NCI-H2196 (cell line): ENCODE results near the gene CD93.

Experiments used
- DNase-seq: peaks from one replicate; lab custom pipeline; 2025; ENCODE audit not compliant: unreplicated experiment; lab: John Stamatoyannopoulos, UW

CD93 gene

DNA sequence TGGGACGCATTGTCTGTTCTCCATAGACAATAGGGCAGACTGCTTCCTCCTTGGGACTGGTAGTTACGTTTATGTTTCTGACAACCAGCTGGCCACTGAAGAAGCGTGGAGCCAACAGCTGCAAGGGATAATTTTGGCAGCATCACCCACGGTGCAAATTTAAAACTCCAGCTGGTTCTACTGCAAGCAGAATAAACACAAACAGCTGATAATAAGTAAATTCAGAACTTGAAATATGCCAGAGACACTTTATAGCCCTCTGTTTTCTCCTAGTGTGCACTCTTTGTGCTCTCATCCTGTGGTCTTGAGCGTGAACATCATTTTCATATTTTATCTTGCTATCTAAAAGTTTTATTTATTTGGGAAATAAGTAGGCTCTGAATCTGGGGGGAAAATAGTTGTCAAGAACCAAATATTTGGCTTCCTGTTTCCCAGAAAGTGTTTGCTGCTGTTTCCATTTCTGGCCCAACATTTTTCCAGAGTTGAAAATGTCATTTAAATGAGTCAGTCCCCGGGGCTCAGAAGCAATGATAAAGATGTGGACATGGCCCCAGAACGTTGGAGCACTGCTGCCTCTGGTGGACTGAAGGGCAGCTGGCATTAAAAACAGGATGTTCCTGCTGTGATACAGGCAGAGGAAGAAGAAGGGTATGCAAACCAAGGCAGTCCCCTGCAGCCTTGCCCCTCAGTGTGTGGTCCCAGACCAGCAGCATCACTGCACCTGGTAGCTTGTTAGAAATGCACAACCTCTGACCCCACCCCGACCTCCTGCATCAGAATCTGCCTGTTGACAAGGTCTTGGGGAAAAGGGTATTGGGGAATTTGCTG is 24.2 kb downstream of the CD93 start:
- peak; percentile 8 for DNase-seq

DNA sequence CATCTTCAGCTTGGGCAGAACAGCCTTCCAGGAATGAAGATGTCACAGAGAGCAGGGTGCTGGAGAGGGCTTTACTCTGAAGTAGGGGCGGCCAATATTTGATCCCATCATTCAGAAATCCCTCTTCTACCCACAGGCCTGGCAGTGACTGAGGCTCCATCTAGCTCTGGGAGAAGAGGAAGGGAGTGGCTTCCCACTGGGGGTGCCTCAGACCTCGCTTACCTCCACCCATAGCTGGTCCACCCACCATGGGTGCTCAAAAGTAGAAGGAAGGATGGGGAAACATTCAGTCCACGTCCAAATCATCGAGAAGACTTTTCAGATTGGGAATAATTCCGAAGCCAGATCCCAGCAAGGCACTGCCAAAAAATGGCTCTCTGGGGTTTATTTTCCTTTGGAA is 24.9 kb downstream of the CD93 start:
- DNase-seq = no peak

DNA sequence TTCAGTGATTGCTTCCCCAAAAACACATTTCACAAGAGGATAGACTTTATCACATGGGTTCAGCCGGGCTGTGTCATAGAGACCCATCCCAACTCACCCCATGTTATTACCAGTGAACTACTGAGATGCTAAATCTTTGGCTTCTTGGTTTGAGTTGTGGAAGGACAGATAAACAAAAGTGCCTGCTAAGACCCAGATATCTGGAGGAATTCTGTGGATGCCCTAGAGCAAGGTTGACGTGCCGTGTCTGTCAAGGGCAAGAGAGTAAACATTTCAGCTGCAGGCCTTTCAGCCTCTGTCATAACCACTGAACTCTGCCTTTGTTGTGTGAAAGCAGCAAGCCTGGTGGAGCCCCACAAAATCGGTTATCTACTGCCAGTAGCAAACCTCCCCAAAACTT is 25.5 kb downstream of the CD93 start:
- no peak for DNase-seq

DNA sequence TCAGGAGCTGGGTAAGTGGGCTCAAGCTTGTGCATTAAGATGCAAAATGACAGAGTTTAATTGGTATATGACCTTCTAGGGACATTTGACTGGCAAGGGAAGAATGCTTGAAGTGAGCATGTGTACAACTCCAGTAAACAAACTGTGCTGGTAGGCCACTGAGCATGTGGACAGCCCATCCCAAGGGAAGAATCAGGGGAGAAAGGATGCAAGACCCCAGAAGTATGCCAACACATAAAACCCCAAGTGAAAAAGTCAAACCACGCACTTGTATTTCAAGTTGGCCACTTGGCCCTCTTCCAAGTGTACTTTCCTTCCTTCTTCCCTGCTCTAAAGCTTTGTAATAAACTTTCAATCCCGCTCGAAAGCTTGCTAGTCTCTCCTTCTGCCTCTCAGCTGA is 26.3 kb downstream of the CD93 start:
- no peak for DNase-seq

DNA sequence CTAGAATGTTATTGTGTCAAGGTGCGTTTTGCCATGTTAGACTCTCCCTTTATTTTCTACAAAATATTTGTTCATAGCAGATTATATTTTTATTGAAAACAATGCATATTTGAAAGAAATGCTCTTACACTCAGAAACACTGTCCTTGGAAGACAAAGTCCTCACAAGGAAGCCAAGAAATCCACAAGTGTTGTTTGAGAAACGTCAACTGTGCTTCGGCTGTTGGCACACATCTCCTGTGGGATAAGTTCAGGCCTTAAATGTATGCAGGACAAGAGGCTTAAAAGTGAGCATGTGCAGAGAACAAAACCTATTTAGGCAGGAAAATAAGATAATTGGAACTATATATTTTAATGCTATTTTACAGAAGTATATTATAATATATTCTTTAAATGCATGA is 27.1 kb downstream of the CD93 start:
- DNase-seq = no peak

DNA sequence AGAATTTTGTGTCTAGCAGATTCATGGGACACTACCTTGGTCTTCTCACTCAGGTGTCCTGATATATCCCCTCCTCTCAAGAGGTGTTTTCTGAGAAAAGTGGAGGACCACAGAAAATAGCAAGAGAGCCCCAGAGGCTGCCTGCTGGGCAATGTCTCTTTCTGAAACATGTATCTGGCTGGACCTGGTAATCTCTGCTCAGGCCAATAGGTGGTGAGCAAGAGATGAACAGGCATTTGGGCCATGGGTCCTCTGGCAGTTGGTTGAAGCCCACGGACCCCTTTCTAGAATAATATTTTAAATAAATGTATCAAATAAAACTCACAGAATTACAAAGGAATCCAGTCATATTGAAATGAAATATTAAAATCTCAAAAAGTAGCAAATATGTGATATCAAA is 27.9 kb downstream of the CD93 start:
- DNase-seq = no peak

DNA sequence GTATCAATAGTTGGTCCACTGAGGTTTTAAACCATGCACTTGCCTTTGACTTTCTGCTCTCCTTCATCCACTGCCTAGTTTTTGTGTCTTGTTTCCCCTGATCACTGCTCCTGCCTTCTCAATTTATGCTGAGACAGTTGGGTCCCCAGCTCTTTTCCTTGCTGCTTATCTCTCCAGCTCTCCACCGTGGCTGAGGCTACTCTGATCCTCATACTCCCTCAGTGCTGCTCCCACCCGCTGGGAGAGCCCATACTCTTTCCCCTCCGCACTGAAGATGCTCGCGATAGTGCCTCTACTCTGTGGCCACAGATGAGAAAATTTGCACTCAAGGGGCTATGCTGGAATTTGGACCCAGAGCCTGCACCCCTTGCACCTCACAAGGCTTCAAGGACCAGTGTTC is 33.2 kb downstream of the CD93 start:
- no peak for DNase-seq

DNA sequence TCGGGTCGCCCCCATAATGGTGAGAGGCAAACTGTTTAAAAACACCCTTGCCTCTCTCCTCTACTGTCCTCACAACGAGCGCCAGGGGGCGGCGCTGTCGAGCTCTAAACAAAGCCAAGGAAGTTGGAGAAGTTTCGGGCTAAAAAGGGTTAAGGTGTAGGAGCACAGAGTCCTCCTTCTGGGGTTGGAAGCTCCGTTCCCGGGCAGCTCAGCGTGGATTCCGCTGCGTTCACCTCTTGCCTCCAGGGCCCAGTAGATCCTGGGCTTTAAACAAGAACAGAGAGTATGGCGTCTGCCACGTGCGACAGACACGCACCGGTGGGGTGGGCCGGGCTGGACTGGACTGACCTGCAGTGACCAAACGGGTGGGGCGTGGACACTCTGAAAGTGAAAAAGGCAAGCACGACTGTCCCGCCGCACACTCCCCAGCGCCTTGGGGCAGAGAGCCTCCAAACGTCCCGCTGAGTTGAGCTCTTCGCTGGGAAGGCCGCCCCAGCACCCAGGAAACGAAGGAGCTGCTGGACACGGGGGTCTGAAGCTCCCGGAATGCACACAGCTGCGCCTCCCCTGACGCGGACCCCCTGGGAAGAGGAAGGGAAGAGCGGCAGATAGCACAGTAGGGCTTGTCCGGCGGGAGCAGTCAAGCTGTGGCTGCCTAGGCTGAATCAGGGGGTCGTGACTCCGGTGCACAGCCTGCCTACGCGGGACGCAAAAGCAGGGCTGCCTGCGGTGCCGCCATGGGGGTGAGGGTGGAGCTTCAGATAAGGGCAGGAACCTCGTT is 35.1 kb downstream of the CD93 start:
- peak; percentile 28 for DNase-seq

DNA sequence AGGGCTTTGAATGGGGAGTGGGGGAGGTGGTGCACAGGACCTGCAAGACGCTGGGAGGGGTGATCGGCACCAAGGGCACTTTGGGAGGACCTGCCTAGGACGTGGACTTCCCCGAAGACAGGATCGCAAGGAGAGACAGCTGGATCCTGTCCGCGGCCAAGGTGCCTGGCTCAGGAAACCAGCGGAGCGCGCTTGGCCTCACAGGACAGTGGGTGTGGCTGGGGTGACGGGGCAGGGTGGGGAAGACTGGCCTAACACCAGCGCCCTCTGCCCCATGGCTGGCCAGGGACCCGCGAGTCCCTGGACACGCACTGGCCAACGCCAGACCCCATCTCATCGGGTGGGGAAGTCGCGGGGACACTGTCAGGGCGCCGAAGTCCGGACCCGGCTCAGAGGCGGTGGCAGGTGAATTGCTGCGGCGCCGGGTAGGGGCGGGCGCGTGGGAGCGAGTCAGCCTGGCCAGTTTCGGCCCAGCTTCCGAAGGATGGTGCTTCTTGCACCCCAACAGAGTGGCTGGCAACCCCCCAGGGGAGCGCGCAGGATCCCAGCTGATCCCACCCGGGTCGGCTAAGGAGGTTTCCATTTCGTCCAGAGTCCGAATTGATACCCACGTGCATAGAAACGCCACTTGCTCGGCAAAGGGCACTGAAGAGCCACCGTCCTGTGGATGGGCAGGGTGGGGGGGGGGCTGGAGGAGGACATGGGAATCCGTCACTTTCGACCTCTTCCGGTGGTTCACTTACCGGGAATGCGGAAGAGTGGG is 35.9 kb downstream of the CD93 start:
- no peak for DNase-seq

DNA sequence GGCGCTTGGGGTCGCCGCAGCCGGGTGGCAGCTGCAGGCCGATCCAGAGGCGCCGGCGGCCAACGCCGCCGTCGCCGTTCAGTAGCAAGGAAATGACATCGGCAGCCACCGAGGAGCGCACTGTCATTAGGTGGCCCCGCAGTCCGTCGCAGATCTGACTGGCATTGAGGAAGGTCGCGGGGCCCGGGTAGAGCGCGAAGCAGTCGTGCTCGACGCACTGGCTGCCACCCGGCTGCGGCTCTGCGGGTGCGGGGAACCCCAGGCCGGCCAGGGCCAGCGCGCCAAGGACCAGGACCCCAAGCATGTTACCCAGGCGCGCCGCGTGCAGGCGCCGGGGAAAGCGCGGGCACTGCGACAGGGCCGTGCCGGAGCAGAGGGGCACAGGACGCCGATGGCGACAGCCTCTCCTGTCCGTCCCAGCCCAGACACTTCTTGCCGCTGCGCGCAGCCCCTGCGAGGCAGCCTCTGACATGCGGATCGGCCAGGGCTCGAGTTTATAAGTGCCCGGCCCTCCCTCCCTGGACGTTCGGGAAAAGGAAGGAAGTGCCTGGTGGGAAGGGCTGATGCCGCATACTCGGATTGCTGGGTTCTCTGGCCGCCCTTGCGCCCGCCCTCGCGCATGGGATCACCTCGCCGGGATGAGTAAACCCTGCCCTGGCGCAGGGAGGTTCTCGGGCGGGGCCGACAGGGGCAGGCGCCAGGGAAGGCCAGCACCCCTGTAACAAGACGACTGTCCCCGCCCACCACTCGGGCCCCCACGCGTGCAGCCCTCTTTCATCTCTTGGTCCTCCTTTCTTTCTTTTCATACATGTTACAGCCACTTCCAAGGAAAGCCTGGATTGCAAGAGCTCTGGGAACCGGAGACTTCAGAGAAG is 36.7 kb downstream of the CD93 start, which contains the start of gene THBD:
Gene THBD, minus strand, starts transcription at position 472 of the 875 bp plus-strand sequence. Its CDS starts 168 bp downstream, at position 304.
- DNase-seq = peak; percentile 27

DNA sequence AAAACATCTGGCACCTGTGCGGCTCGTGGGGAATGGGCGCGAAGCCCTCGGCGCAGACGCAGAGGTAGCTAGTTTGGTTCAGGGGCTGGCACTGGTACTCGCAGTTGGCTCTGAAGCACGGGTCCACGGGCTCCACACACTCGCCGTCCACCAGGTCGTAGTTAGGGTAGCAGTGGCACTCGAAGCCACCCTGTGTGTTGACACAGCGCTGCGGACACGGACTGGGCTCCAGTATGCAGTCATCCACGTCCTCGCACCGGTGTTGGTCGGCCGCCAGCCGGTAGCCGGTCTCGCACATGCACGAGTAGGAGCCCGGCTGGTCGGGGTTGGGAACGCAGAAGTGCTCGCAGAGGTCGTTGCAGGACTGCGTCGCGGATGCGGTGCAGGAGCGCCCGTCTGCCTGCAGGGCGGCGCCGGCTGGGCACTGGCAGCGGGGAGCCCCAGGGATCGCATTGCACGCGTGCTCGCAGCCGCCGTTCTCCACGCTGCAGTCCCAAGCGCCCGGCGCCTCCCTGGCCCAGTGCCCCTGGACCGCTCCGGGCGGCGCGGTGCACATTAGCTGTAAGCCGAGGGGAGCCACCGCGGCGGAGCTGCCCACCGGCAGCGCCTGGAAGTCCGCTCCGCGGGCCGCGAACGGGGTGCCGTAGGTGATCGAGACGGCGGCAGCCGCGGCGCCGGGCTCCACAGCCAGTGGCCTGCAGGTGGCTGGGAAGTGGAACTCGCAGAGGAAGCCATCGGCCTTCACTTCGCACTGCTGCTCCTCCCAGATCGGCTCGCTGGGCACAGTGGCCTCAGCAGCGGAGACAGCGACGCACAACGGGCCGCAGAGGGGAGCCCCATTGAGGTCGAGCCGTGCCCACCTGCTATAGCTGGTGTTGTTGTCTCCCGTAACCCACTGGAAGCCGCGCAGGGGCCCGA is 37.6 kb downstream of the CD93 start:
- DNase-seq = peak; percentile 52

DNA sequence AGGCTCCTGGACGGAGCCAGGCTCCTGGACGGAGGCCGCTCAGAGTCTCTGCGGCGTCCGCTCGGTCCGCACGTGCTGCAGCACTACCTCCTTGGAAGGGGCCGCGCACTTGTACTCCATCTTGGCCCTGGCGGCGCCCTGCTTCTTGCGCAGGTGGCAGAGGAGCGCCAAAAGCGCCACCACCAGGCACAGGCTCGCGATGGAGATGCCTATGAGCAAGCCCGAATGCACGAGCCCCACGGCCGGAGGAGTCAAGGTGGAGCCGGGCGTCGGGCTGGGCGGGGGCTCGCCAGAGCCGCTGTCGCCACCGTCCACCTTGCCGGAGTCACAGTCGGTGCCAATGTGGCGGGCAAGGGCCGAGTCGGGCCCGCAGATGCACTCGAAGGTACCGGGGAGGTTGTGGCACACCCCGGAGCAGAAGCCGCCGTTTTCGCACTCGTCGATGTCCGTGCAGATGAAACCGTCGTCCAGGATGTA is 38.3 kb downstream of the CD93 start:
- no peak for DNase-seq

DNA sequence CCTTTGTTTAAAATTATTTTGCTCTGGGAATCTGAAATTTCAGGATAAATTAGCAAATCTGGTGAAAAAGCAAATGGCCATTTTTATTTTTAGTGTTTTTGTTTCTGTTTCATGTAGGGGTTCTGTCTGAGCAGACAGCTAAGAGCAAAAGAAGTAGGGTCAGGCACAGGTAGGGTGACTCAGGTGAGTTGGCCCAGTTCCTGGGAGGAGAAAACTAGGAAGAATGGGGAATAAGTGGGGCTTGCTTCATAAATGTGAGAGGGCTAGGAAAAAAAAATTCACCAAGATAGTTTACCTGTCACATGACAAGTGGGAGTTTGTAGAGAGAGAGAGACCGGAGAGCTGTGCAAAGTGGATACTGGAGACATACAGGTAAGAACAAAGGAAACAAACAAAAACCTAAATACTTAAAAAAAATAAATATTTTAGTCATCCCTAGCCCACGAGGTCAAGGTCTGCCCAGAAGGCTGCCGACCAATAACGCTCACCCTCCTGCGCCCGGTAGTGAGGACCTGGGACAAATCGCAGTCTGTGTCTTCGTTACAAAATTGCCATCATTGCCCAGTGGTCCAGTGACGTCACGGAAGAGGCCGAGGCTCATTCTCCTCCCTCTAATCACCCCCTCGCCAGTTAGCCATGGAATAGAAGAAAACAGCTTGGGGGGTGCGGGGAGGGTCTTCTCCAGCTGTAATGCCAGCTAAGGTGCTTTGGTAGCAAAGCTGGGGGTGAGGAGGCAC is 39.0 kb downstream of the CD93 start:
- no peak for DNase-seq

DNA sequence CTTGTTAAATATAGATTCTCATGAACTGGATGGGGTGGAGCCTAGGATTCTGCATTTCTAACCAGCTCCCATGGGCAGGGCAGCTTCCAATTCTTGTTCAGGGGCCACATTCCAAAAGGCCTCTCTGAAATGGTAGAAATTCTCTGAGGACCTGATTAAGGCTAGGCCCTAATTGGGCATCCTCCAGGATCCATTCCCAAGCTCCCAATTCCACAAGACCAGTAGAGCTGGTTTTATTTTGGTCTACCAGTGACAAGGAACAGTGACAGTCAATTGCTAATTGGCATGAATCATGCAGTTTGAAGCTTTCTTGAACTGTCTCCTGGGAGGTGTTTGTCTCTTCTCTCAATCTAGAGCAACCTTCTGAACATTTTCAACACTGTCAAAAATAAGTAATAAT is 39.7 kb downstream of the CD93 start:
- no peak for DNase-seq

DNA sequence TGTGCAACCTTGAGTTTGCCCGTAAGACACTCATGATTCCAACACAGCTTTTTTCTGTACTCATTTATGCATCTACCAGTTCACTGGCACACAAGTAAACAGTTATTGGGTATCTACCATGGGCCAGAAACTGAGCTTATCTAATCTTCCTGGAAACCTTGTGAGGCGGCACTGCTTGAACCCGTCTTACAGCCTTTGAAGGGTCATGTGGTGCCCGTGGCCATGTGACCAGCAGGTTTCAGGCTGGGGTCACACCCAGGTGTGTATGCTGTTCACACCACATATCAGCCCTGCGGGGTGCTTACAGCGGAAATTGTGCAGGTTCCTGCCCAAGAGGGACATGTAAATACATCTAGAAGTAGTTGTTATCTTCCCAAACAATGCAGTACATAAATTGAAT is 42.7 kb downstream of the CD93 start:
- no peak for DNase-seq

DNA sequence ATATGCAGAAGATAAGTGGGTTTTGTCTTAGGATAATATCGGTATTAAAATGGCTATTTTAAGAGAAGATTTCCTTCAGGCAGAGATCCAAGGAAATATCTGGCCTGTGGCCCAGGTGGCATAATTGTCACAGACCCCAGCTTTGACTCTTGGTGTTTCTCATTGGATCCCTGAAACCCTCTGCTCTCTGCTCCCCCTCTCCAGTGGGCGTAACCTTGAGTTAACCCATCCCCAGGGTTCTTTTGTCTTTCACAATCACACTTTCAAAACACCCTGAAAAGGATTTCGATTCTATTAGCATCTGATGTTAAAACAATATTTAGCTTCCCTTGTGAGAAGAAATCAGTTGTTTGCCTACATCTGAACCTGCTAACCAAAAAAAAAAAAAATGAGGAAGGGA is 43.9 kb downstream of the CD93 start:
- no peak for DNase-seq

DNA sequence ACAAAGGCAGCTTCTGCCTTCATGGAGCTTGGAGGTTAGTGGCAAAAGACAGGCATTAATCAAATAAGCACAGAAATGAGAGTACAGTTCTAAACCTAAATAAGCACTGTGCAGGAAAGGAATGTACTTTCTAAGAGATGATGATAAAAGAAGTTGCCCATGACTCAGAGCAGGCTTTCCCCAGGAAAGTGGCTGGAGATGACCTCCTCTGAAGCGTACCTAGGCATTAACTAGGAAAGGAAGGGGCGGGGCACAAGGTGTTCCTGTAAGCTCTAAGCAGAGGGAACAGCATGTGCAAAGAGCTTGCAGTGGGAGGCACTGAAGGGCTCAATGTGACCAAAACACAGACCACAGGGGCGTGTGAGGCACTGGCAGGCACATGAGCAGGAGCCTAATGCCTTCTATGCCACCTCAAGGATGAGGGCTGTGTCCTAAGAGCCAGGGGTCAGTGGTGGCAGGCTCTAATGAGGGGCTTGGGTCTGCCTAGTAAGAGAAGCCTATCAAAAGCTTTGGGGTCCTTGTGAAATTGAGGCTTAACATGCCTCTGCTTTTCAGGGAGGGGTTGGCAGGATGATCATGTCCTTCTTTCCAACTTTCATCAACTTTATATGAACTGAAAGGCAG is 46.1 kb downstream of the CD93 start:
- DNase-seq = no peak

DNA sequence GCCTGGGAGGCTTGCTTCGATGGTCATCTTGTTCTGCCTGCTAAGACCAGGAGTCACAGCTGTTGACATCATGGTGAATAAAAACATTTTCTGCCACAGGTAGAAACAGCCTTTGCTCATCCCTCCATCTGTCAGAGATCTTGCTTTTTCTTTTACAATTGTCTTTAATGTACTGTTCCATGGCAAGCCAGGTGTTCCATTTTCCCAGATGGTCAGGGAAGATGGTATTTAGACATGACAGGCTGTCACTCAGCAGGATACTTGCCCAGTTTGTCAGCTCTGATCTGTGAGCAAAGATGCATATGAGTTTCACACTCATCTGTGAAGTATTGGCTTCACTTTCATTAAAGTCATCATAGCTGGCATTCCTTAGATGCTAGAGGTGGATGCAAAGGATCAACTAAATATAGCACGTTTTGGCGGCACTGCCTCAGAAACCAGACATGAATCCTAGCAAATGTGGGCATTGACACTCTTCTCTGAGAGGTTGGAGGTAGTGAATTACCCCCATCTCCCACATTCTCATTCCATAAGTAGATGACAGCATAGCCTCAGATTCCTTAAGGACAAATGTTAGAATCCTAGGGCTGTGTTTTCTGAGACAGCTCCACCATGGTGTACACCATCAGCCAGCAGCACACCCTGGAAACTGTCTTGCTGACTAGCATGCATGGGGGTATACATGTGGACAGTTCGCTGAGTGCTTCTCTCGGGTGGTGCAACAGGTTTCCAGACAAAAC is 46.8 kb downstream of the CD93 start:
- no peak for DNase-seq
